Trophoblast cell (in vitro differentiated cells and primary cell): ENCODE results near the gene CRIM1.

ENCODE experiments used
- DNase-seq, 2 donors: peaks; one replicate each; pipeline ENCODE4 v3.0.0-alpha.2; 2016
- H2AFZ ChIP-seq: 2 replicates; pipeline ENCODE4 v1.6.1; 2013; ENCODE audit warnings: low read length, moderate library complexity, mild to moderate bottlenecking; ENCODE audit not compliant: insufficient read depth, poor library complexity
- H2AK5ac ChIP-seq: 2 replicates; pipeline ENCODE4 v1.6.1; 2013; ENCODE audit warnings: mild to moderate bottlenecking, low read length
- H2BK120ac ChIP-seq: 2 replicates; pipeline ENCODE4 v1.6.1; 2013; ENCODE audit warnings: low read length, mild to moderate bottlenecking, moderate library complexity; ENCODE audit not compliant: insufficient read depth, poor library complexity
- H2BK12ac ChIP-seq: 2 replicates; pipeline ENCODE4 v1.6.1; 2013; ENCODE audit warnings: mild to moderate bottlenecking, low read length, moderate library complexity
- H2BK5ac ChIP-seq: 2 replicates; pipeline ENCODE4 v1.6.1; 2013; ENCODE audit warnings: low read length, low read depth, moderate library complexity, mild to moderate bottlenecking; ENCODE audit not compliant: poor library complexity
- H3K14ac ChIP-seq: 2 replicates; pipeline ENCODE4 v1.6.1; 2013; ENCODE audit warnings: mild to moderate bottlenecking, low read length
- H3K18ac ChIP-seq: 2 replicates; pipeline ENCODE4 v1.6.1; 2013; ENCODE audit warnings: mild to moderate bottlenecking, low read length
- H3K23ac ChIP-seq: 2 replicates; pipeline ENCODE4 v1.6.1; 2013; ENCODE audit warnings: low read length
- H3K27ac ChIP-seq: 2 replicates; pipeline ENCODE4 v1.5.1; 2013; ENCODE audit warnings: low read depth, mild to moderate bottlenecking, inconsistent platforms, low read length, moderate library complexity
- H3K27me3 ChIP-seq: 2 replicates; pipeline ENCODE4 v1.6.1; 2013; ENCODE audit warnings: inconsistent platforms, mild to moderate bottlenecking, low read length, moderate library complexity; ENCODE audit not compliant: insufficient read depth
- H3K36me3 ChIP-seq, 2 experiments: 1 replicate in 1 of 2; 2 replicates in 1 of 2; pipeline ENCODE4 v1.6.1; 2013; ENCODE audit warnings: low read length in 2 of 2, mild to moderate bottlenecking in 2 of 2, moderate library complexity in 1 of 2; ENCODE audit not compliant: insufficient read depth in 2 of 2, control insufficient read depth in 1 of 2
- H3K4ac ChIP-seq: 2 replicates; pipeline ENCODE4 v1.6.1; 2013; ENCODE audit warnings: low read depth, mild to moderate bottlenecking, low read length, moderate library complexity
- H3K4me1 ChIP-seq, 2 experiments: 1 replicate in 1 of 2; 2 replicates in 1 of 2; pipeline ENCODE4 v1.6.1; 2013; ENCODE audit warnings: low read length in 2 of 2, mild to moderate bottlenecking in 2 of 2, moderate library complexity in 1 of 2; ENCODE audit not compliant: insufficient read depth in 2 of 2, control insufficient read depth in 1 of 2
- H3K4me2 ChIP-seq: 2 replicates; pipeline ENCODE4 v1.6.1; 2013; ENCODE audit warnings: inconsistent platforms, mild to moderate bottlenecking, low read length, moderate library complexity
- H3K4me3 ChIP-seq: 2 replicates; pipeline ENCODE4 v1.5.1; 2013; ENCODE audit warnings: mild to moderate bottlenecking, low read depth, low read length, inconsistent platforms
- H3K79me1 ChIP-seq: one replicate; pipeline ENCODE4 v1.6.1; 2013; ENCODE audit warnings: low read length
- H3K79me2 ChIP-seq: 2 replicates; pipeline ENCODE4 v1.6.1; 2013; ENCODE audit warnings: low read length, mild to moderate bottlenecking; ENCODE audit not compliant: control insufficient read depth, insufficient read depth, poor library complexity
- H3K9ac ChIP-seq: 2 replicates; pipeline ENCODE4 v1.6.1; 2013; ENCODE audit warnings: mild to moderate bottlenecking, low read length
- H3K9me3 ChIP-seq: 2 replicates; pipeline ENCODE4 v1.6.1; 2013; ENCODE audit warnings: low read depth, mild to moderate bottlenecking, control low read depth, inconsistent platforms, low read length; ENCODE audit not compliant: insufficient read depth
- H4K12ac ChIP-seq: 2 replicates; pipeline ENCODE4 v1.6.1; 2013; ENCODE audit warnings: low read depth, mild to moderate bottlenecking, low read length, moderate library complexity
- H4K8ac ChIP-seq: 2 replicates; pipeline ENCODE4 v1.6.1; 2013; ENCODE audit warnings: low read depth, mild to moderate bottlenecking, low read length, moderate library complexity
- H4K91ac ChIP-seq: one replicate; pipeline ENCODE4 v1.6.1; 2013; ENCODE audit warnings: low read depth, mild to moderate bottlenecking, low read length, moderate library complexity
- WGBS: extraction: QIAGEN DNeasy Blood & Tissue Kit; methylation state at CpG from one replicate; pipeline ENCODE4 v1.1.7; 2013; ENCODE audit warnings: missing lambda C conversion rate; ENCODE audit not compliant: insufficient read length, insufficient coverage; ENCODE audit errors: extremely low coverage; 5-methylcytosine and 5-hydroxymethylcytosine counted together

Gene CRIM1

GRCh38 chr2:36352701-36353100 lies 2.9 kb upstream of the CRIM1 start:
- Histone ChIP-seq H3K27ac (peak overlapping the region; percentile 20), H3K79me2 (peaks cover 23% of the 10 kb centered on the region), H4K91ac (no peak overlapping the region), H3K4me2 (no peak overlapping the region), H2AFZ (no peak overlapping the region), H4K8ac (no peak overlapping the region), H3K79me1 (peaks cover 21% of the 10 kb centered on the region), H3K4me3 (no peak overlapping the region), H3K18ac (no peak overlapping the region), H3K14ac (no peak overlapping the region), H3K27me3 (no peaks in the 10 kb centered on the region), H4K12ac (no peak overlapping the region), H3K9ac (no peak overlapping the region), H3K9me3 (no peaks in the 10 kb centered on the region), H2BK12ac (no peak overlapping the region), H3K4me1 (peaks cover 2 to 5% of the 10 kb centered on the region in 2 experiments), H2BK5ac (no peak overlapping the region), H2BK120ac (no peak overlapping the region), H2AK5ac (no peak overlapping the region), H3K36me3 (no peaks in the 10 kb centered on the region), H3K4ac (no peak overlapping the region), H3K23ac (no peak overlapping the region)
- DNase-seq, result peak; percentile 59 to 79
- WGBS, result no CpG with 5 or more reads among the region's 3 CpGs

GRCh38 chr2:36354811-36355150 lies 797 bp upstream of the CRIM1 start:
- Histone ChIP-seq H3K4me2 (peak overlapping the region; percentile 66), H4K12ac (no peak overlapping the region), H3K4me3 (peak overlapping the region; percentile 93), H4K8ac (no peak overlapping the region), H3K9ac (no peak overlapping the region), H3K23ac (no peak overlapping the region), H4K91ac (no peak overlapping the region), H3K4me1 (peaks cover 2 to 5% of the 10 kb centered on the region in 2 experiments), H3K4ac (peak overlapping the region; percentile 81), H2BK120ac (peak overlapping the region; percentile 89), H3K79me1 (peaks cover 21% of the 10 kb centered on the region), H3K36me3 (no peaks in the 10 kb centered on the region), H2AK5ac (no peak overlapping the region), H2BK12ac (peak overlapping the region; percentile 35), H3K27ac (no peak overlapping the region), H2AFZ (peak overlapping the region; percentile 56), H3K27me3 (no peaks in the 10 kb centered on the region), H3K9me3 (no peaks in the 10 kb centered on the region), H2BK5ac (peak overlapping the region; percentile 91), H3K79me2 (peaks cover 23% of the 10 kb centered on the region), H3K14ac (no peak overlapping the region), H3K18ac (no peak overlapping the region)
- DNase-seq, result peak in 1 of 2 donors; percentile 24
- no CpG with 5 or more reads among the region's 11 CpGs for WGBS

GRCh38 chr2:36355890-36356297 lies 316 bp downstream of the CRIM1 start:
- H3K4ac ChIP-seq, result peak overlapping the region; percentile 78
- no peak for DNase-seq
- peak overlapping the region; percentile 80 for H2BK12ac ChIP-seq
- no CpG with 5 or more reads among the region's 55 CpGs for WGBS
- H4K12ac ChIP-seq, result peak overlapping the region; percentile 0
- H3K14ac ChIP-seq, result peak overlapping the region; percentile 56
- peak overlapping the region; percentile 94 for H2BK5ac ChIP-seq
- peak overlapping the region; percentile 53 for H4K8ac ChIP-seq
- H2AFZ ChIP-seq, result peak overlapping the region; percentile 74
- peak overlapping the region; percentile 74 for H3K9ac ChIP-seq
- H3K9me3 ChIP-seq, result no peaks in the 10 kb centered on the region
- no peak overlapping the region for H3K23ac ChIP-seq
- H3K27me3 ChIP-seq, result no peaks in the 10 kb centered on the region
- peak overlapping the region; percentile 5 for H2BK120ac ChIP-seq
- peak overlapping the region; percentile 87 for H3K27ac ChIP-seq
- H3K4me2 ChIP-seq, result peak overlapping the region; percentile 67
- H3K4me1 ChIP-seq, result peaks cover 2 to 7% of the 10 kb centered on the region in 2 experiments
- peaks cover 22% of the 10 kb centered on the region for H3K79me1 ChIP-seq
- no peak overlapping the region for H2AK5ac ChIP-seq
- peaks cover 27% of the 10 kb centered on the region for H3K79me2 ChIP-seq
- peak overlapping the region; percentile 89 for H3K4me3 ChIP-seq
- peak overlapping the region; percentile 81 for H3K18ac ChIP-seq
- H3K36me3 ChIP-seq, result no peaks in the 10 kb centered on the region
- peak overlapping the region; percentile 82 for H4K91ac ChIP-seq

- Histone ChIP-seq H3K4me2 (peak overlapping the region; percentile 67), H2BK120ac (peak overlapping the region; percentile 89), H3K23ac (no peak overlapping the region), H2AK5ac (peak overlapping the region; percentile 34), H2AFZ (peak overlapping the region; percentile 74), H3K79me1 (peaks cover 22% of the 10 kb centered on the region), H3K27me3 (no peaks in the 10 kb centered on the region), H2BK5ac (peak overlapping the region; percentile 94), H3K9me3 (no peaks in the 10 kb centered on the region), H4K12ac (peak overlapping the region; percentile 91), H2BK12ac (peak overlapping the region; percentile 10), H3K18ac (peak overlapping the region; percentile 81), H4K8ac (peak overlapping the region; percentile 44), H3K4me3 (peak overlapping the region; percentile 89), H3K79me2 (peaks cover 27% of the 10 kb centered on the region), H4K91ac (peak overlapping the region; percentile 82), H3K36me3 (no peaks in the 10 kb centered on the region), H3K27ac (peak overlapping the region; percentile 87), H3K4me1 (peaks cover 2 to 7% of the 10 kb centered on the region in 2 experiments), H3K14ac (peak overlapping the region; percentile 56), H3K9ac (peak overlapping the region; percentile 74), H3K4ac (peak overlapping the region; percentile 78)
- DNase-seq, result peak; percentile 61 to 67
- no CpG with 5 or more reads among the region's 74 CpGs for WGBS
Observed at GRCh38 chr2:36356298-36356989, 866 bp downstream of the CRIM1 start.
